Activated effector memory CD4-positive, alpha-beta T cell treated with anti-CD3 and anti-CD28 coated beads, Interleukin-2, amount 50 U/mL, for 16 hours (primary cell): ENCODE results near the gene CUEDC1.
"Not testable (repeated sequence)": the region's sequence is repeated elsewhere in the genome, so short reads cannot be mapped to it uniquely, and the experiment has no call there.

Source experiments
- DNase-seq: peaks from one replicate; pipeline ENCODE4 v3.0.0-alpha.2; 2020

CUEDC1 gene

DNA sequence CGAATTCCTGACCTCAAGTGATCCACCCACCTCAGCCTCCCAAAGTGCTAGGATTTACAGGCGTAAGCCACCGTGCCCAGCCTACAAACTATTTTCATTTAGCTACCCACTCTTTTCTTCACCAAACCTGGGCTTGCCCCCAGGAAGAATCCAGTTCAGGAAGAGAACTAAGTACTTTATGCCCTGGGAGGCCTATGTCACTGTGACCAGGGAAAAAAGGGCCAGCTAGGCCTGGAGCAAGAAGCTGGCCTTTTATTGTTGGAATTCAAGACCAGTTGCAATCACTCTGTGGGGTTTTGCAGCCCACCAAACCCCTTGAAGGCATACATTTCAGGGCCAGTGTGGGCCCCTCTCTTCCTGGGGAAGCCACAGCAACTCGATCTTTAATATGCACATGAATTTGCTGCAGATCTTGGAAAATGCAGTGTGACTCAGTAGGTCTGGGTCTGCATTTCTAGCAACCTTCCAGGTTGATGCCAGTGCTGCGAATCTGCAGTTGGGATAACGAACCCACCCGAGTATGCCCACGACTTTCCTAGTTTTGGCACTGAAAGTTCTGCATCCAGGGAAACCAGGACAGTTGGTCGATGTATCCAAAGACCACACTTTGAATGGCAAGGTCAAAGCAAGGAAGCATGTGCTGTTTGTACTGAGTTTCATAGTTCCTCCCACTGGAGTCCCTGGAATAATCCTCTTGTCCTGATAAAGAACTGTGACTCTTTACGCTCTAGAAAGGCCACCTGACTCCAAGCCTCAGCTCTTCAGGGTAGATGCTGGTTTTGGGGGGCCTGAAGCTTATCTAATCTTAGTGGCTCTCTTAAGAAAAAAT, 98.2 kb downstream of the CUEDC1 start:
- no peak for DNase-seq

DNA sequence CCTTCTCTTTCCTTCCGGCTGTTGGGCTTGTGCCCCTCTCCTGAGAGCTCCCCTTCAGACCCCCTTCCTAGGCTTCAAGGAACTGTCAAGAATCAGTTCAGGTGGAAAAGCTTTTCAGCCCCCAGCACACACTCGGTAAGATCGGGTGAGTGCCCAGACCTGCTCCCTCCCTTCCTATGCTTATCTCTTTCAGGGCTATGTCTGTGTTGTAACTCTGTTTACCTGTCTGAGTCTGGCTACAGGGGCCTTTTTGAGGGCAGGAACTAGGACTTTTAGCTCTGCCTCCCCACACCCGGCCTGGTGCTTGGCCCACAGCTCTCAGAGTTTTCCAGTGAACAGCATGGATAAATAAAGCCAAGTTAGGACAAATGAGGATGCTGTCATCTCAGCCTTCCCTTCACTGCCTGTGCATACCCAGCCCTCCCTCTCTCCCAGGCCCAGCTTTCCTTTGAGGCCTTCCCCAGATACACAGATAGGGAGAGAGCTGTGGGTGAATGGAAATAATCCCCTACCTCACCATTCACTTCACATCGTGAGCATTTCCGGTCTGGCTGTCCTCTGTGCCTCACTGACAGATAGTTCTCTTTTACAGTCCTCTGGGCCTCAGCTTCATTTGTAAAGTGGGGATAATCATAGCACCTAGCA, 99.7 kb downstream of the CUEDC1 start:
- no peak for DNase-seq

DNA sequence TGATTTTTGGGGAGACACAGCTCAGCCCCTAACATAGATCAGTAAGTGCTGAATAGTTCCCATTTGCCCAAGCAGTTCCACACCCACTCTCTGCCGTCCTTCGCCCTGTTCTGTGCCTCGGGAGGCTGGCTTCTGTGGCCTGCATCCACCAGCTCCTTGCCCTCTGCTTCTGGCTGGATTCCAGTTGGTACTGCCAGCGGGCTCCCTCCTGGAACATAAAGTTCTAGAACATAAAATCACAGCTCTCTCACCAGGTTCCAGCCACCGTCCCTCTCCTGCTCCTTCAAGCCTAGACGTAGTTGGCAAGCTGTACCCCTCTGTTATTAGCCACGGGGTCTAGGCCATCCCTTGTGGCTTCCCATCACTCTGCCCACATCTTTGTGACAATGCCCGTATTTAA, 101.5 kb downstream of the CUEDC1 start:
- no peak for DNase-seq

DNA sequence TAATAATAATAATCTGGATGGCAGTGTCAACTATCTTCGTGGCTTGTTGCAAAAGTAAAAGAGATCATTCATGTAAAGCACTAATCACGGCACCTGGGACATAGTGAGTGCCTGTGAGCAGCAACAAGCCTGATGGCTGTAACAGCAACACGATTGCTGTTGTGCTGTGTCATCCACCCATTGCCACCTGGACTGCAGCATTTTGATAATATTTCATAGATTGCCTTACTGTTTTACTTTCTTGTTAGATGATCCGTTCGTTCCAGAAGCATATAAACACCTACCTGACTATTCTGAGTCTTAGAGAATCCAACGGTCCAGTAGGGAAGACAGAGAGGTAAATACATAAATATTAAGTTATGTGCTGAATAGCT, 102.3 kb downstream of the CUEDC1 start:
- no peak for DNase-seq

DNA sequence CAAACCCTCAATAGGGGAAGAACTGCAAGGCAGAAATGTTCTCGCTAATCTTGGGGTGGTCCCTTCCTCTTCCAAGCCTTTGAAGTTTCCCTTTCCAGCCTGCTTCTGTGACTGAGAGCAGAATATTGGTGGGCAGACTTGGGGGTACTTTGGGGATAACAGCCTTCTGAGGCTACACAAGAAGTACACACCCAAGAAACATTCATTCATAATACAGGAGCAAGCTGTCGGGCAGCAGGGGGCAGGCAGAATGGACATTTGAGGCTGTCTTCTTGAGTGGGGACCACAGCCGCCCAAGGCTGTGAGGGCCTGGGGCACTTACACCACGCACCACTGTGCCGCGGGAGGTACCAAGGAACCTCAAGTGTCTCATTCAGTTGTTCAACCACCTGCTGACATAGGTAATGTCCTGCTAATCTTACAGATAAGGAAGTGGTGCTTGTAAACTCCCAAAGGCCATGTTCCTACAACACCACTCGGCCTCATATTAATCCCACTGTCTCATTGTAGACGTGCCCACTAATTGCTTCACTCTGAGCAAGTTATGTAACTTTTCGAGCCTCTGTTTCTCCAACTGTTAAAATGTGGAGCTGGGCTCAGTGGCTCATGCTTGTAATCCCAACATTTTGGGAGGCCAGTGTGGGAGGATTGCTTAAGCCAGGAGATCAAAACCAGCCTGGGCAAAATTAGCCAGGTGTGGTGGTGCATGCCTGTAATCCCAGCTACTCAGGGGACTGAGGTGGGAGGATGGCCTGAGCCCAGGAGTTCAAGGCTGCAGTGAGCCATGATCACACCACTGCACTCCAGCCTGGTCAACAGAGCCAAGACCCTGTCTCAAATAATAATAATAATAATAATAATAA, 102.9 kb downstream of the CUEDC1 start:
- DNase-seq = no peak

DNA sequence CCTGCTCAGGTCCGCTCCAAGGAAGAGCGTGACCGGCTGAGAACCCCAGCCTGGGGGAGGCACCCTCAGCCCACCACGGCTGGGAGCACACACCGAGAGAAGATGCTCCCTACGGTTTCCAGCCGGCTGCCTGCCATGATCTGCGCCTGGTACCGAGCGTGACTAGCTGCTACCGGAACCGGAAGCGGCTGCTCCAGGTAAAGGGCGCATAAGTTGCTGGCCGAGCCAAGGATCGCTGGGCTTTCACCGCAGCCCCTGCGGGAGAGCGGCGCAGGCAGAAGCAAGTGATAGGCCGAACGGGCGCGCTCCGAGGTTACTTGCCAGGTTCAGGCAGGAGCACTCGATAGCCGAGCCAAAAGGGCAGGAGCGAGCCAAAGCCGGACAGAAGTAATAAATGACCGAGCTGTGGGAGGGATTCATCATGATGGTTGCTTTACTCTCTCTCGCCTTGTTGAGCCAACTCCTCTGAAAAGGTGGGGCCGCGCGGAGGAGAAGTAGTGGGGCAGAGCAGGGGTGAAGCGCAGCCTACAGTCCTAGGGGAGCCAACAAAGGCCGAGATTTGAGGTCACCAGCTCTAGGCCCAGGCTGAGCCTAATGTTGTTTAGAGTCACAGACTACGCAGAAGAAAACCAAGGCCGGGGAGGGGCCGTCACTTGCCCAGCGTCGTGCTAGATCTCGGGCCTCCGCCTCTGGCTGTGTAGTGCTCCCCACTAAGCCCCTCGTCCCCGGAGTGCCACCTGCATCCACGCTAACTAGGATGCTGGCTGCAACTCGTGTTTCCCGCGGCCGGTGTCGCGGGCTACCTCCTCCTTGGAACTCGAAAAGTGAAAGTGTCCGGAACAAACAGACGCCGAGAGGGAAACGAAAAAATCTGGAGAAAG, 105.1 kb downstream of the CUEDC1 start, which contains the start of gene MRPS23:
Gene MRPS23, minus strand, starts transcription at position 171 of the 881 bp plus-strand sequence. Its CDS starts 34 bp downstream, at position 137.
- DNase-seq = peak; percentile 99

DNA sequence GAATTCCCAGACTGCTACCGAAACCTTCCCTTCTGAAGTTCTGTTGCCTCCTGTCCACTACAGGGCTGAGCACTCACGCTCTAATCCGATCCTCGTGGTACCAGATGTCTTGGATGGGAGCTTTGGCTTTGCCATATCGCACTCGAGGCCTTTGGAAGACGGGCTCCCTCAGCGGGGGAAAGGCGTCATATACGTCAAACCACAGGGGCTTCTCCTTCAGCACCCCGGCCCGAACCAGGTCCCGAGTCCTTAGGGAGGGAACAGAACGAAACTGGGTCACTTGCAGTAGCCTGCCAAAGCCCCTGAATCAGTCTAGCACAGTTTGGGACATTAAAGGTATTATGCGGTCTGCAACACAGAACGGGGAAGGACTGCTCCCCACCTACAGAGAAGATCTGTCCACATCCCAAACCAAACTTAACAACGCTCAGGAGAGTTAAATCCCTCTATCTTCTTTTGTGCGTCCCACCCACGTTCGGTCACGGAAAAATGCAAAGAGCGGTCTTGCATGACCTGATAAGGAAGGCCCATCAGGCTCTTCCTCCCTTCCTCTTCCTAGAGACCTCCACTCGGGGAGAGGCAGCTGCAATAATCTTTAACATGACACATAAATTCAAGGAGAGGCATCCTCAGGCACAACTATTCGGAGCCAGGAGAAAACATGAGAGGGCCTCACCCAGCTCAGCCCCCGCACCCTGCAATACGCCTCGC, 105.9 kb downstream of the CUEDC1 start:
- no peak for DNase-seq

DNA sequence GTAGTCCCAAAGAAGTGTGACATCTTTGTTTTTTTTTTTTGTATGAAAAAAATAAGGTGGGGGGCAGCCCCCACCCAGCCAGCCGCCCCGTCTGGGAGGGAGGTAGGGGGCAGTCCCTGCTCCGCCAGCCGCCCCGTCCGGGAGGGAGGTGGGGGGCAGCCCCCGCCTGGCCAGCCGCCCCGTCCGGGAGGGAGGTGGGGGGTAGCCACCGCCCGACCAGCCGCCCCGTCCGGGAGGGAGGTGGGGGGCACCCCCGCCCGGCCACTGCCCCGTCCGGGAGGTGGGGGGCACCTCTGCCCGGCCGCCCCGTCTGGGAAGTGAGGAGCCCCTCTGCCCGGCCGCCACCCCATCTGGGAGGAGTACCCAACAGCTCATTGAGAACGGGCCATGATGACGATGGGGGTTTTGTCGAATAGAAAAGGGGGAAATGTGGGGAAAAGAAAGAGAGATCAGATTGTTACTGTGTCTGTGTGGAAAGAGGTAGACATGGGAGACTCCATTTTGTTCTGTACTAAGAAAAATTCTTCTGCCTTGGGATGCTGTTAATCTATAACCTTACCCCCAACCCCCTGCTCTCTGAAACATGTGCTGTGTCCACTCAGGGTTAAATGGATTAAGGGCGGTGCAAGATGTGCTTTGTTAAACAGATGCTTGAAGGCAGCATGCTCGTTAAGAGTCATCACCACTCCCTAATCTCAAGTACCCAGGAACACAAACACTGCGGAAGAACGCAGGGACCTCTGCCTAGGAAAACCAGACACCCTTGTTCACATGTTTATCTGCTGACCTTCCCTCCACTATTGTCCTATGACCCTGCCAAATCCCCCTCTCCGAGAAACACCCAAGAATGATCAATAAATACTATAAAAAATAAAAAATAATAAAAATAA, 108.9 kb downstream of the CUEDC1 start:
- DNase-seq = not testable (repeated sequence)

DNA sequence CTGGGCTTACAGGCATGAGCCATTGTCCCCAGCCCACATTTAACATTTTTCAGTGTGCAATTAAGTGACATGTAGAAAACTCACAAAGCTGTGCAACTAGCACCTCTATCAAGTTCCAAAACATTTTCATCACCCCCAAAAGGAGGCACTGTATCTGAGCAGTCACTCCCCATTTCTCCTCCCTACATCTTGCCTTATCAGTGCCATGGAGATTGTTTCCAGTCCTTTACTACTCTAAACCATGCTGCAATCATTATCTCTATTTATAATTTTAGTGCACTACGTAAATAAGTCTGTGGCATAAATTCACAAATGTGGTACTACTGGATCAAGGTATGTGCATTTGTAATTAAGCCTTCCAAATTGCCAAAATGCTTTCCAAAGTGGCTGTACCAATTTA, 112.9 kb downstream of the CUEDC1 start:
- no peak for DNase-seq

DNA sequence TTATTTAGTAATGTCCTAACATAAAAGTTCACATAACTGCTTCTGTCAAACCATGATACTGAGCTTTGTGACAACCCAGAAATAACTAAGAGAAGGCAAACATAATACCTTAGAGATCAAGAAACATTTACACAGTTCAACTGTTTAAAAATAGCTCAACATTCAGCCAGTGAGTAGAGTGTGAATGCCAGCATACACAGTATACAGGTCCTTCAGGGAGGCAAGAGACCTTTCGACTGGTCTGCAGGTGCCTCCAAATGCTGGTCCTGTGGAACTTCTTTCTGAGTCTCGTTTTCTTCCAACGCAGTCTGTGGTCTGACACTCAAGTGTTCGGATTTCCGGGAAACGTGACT, 115.7 kb downstream of the CUEDC1 start:
- DNase-seq = no peak

DNA sequence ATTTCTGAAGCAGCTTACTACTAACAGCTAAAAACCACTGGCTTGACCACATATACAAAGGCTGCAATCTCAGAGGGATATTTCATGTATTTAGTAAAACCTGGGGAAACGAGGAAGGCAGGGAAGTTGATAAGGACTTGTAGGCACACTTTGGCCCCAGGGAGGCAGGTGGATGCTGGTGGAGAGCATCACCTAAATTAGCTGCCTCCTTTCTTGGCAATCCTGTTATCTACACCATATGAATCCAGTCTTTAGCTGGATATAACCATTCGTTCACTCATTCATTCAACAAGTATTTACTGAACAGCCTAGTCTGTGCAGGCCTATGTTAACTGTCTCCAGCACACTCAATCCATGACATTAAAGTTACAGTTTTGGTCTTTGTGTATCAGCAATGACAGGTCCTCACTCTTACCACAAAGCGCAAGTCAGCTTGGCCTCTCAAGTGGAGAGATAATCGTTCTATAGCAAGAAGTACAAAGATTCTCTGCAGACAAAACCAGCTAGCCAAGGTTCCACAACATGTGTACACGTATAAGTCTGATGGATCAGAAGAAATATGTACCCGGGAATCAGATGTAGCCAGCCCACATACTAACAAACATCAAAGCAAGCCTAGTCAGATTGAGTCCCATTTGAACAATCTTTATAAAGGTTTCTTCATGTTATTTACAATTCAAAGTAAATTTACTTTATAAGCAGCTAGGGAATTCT, 116.2 kb downstream of the CUEDC1 start:
- DNase-seq = no peak

DNA sequence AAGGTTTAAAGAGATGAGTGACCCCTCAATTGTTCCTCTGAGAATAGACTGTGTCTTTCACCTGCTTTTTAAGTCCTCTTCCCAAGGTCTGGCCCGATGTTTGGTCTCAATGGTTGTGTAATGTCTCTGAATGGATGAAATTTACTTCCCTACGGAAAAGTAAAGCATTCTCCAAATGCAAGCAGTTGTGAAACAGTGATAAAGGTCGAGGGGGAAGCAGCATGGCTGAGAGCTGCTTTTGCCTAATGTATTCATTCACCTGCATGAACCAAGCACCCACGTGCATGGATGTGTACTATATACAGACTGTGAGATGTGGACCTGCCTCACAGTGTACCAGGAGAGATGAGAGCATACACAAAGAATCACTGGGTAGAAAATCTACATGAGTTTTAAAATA, 116.8 kb downstream of the CUEDC1 start:
- DNase-seq = no peak

DNA sequence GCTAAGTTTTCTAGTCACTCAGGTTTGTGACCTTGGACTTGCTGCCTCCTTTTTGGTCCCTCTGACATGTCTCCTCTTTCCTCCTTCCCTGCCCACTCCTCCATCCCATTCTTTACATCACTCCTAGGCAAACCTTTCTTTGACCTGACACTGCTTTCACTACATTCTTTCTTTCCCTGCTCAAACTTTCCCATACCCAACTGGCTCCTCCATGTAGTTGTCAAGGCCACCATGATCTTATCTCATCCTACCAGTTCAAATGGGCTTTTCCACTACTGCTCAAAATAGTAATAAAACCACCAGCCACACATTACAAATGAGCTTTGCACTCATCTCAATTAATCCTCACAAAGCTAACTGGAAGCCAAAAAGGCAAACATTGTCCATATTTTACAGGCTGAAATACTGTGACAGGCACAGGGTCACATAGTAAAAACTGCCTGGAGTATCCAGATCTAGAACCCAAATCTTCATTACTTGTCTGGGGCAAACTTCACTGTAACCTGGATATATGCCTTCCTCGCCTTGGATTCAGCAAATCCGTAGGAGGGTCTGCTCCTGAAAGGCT, 119.8 kb downstream of the CUEDC1 start:
- no peak for DNase-seq

DNA sequence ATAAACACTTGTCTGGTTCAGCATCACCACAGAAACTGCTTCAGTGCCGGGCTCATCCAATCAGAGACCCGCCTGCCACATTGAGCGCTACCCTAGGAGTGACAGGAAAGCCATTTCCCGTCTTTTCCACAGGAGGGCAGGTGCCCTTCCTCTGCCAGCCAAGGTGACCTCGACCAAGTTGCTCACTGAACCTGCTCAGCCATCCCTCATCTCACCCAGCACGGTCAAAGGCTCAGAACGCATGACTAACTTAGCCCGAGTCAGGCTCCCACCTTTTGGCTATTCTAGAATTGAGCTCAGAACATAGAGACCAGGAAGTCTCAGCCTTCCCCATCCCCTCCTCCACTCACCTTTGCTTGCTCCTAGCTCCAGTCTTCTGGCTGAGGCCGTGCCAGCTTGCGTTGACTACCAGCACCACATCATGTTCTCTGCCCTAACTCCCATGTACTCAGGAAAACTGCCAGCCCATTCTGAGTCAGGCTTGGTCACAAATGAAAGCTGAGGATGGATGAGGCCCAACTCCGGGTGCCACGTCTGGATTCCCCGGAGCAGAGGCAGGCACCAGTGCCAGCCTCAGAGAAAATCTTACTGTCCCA, 121.0 kb downstream of the CUEDC1 start:
- no peak for DNase-seq

DNA sequence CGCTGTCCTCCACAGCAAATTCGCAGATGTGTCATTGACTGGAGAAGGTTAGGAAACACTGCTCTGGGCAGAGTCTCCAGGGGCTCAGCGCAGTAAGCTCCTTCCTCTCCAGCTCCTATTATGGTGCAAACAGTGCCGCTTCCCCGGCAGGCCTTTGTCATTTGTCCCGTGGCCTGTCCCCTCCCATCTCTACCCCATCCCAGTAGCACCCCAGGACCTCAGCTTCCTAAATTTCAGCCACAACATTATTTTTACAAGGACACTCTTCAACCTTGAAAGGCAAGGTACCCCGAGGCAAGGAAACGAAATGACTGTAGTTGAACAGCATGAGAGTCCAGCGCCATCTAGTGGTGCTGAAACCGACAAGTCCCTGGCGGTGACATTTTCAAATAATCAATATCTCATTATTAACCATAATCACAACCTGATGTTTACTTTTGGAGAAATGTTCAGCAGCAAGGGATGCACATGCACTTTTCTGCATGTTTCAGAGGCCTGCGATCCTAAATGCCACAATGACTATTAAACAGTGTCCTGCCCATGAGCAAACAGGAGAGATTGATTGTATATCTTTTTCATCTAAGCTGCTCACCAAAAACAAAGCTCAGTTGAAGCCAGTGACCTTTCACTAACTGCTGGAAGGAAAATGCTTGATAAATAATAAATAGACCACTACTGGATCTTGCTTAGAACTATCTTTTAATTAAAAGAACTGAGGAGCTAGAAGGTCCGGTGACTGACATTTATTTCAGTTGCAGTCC, 121.9 kb downstream of the CUEDC1 start:
- peak; percentile 87 for DNase-seq

DNA sequence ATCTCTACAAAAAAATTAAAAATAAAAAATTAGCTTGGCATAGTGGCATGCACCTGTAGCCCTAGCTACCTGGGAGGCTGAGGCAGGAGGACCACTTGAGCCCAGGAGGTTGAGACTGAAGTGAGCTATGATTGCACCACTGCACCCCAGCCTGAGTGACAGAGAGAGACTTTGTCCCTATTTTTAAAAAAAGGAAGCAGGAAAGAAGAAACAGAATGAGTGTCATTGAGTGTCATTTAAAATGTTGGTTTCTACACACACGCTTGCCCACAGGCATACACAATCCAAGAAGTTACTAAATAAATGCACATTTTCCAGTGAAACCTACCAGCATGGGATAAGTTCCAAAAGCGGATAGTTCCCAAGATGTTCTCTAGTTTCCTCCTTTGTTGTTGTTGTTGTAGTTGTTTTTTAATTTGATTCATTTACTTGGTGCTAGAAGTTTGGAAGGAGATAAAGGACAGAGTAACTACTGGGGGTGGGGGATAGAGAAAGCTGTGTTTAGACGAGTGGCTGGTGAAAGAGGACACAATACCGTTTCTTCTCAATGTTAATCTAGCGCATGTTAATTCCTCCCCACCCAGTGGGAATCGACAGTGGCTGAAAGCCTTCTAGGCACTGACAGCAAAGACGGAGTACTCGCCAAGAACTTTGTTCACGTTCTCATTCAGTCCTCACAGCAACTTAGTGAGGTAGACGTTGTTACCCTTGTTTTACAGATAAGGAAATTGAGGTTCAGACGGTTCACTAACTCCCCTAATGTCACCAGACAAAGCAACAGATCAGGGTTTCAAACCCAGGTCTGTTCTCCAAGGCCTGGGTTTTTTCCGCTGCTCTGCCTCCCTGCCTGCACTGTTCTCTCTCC, 122.7 kb downstream of the CUEDC1 start:
- DNase-seq = no peak

DNA sequence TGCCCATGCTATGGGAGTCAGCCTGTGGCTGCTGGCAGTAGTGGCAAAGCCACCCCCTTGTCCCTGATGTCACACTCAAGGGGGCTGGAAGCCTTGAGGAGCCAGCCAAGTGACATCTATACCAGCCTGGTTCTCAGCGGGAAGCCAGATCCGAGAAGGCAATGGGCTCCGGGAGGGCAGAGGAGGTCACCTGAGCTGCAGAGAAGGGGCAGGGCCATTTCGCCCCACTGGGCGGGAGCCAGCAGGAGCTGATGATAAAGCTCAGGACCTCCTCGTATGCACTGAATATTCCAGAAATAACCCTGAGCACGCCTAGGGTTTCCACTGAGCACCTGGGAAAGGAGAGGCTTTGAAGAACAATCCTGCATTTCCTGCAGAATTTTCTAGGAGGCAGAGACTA, 124.3 kb downstream of the CUEDC1 start:
- DNase-seq = no peak
